Effector memory CD8-positive, alpha-beta T cell (primary cell): Measurements from ENCODE around the gene TTLL5.
A peak's percentile ranks its signal among the peaks of the same experiment; 100 is the strongest.

Source experiments
- ATAC-seq: fragments of 150-1000 bp; cut with Tn5 transposase; replicated peaks from 2 replicates; pipeline ENCODE4 v1.10.0; 2021; ENCODE audit warnings: mild to moderate bottlenecking, moderate library complexity
- DNase-seq, 3 experiments: peaks; one replicate each; pipeline ENCODE4 v3.0.0; 2021
- H3K27ac Mint-ChIP-seq, 2 donors: one replicate each; pipeline ENCODE4 v1.8.0; 2022; ENCODE audit warnings: mild to moderate bottlenecking in 2 of 2, mixed read lengths in 2 of 2, moderate library complexity in 2 of 2
- H3K27me3 Mint-ChIP-seq, 2 donors: one replicate each; pipeline ENCODE4 v1.8.0; 2022; ENCODE audit warnings: mixed read lengths in 2 of 2
- H3K36me3 Mint-ChIP-seq: one replicate; pipeline ENCODE4 v1.8.0; 2022; ENCODE audit warnings: mild to moderate bottlenecking, moderate library complexity, mixed read lengths; ENCODE audit not compliant: insufficient read depth
- H3K4me1 Mint-ChIP-seq, 2 donors: one replicate each; pipeline ENCODE4 v1.8.0; 2022; ENCODE audit warnings: low read depth in 2 of 2, mixed read lengths in 2 of 2
- H3K4me3 Mint-ChIP-seq, 2 donors: one replicate each; pipeline ENCODE4 v1.8.0; 2022; ENCODE audit warnings: mild to moderate bottlenecking in 2 of 2, mixed read lengths in 2 of 2, moderate library complexity in 2 of 2
- H3K9me3 Mint-ChIP-seq, 2 donors: one replicate each; pipeline ENCODE4 v1.8.0; 2022; ENCODE audit warnings: mixed read lengths in 2 of 2
- total RNA-seq, 9 experiments: gene quantifications; one replicate each; lab custom pipeline; 2026; lab: John Stamatoyannopoulos, UW

Gene TTLL5, protein sequence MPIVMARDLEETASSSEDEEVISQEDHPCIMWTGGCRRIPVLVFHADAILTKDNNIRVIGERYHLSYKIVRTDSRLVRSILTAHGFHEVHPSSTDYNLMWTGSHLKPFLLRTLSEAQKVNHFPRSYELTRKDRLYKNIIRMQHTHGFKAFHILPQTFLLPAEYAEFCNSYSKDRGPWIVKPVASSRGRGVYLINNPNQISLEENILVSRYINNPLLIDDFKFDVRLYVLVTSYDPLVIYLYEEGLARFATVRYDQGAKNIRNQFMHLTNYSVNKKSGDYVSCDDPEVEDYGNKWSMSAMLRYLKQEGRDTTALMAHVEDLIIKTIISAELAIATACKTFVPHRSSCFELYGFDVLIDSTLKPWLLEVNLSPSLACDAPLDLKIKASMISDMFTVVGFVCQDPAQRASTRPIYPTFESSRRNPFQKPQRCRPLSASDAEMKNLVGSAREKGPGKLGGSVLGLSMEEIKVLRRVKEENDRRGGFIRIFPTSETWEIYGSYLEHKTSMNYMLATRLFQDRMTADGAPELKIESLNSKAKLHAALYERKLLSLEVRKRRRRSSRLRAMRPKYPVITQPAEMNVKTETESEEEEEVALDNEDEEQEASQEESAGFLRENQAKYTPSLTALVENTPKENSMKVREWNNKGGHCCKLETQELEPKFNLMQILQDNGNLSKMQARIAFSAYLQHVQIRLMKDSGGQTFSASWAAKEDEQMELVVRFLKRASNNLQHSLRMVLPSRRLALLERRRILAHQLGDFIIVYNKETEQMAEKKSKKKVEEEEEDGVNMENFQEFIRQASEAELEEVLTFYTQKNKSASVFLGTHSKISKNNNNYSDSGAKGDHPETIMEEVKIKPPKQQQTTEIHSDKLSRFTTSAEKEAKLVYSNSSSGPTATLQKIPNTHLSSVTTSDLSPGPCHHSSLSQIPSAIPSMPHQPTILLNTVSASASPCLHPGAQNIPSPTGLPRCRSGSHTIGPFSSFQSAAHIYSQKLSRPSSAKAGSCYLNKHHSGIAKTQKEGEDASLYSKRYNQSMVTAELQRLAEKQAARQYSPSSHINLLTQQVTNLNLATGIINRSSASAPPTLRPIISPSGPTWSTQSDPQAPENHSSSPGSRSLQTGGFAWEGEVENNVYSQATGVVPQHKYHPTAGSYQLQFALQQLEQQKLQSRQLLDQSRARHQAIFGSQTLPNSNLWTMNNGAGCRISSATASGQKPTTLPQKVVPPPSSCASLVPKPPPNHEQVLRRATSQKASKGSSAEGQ (N-terminal part only)
- total RNA-seq = 19.7 to 43.3 (median 28.1) reads per million in 9 experiments

DNA sequence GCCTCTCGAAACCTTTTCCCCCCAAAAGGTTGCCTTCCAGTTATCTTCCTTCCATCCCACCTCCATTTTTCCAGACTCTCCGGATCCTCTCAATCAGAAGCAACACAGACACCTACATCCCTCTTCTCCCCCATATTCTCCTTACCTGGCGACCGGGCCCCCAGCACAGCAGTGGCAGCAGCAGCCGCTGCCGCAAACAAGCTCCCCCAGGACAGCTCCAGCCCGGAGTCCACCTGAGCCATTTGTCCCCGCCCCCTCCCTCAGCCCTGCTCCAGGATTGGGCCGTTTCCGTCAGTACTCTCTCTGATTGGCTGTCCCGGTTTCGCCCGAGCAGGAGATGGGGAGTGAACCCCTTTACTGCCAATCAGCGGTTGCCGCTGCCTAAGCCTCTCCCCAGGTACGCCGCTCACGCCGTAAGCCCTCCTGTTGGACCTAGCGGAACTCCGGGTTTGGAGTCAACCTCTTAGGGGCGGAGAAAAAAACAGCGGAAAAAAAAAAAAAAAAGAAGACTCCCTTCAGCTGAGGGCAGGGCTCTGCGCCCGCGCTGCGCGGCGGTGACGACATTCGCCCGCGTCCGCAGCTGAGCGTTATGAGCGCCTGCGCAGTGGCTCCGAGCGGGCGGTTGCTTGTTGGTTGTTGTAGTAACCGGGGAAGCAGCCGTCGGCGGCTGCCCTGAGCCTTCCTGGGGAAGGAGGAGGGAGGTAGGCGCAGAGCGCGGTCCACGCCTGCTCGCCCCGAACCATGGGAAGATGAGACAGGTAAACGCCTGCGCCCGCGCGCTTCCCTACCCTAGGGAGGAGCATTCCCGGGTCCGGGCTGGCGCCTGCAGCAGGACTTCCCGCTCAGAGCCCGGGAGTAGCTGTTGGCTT lies at the start of gene TTLL5, which contains the start of gene ERG28:
Gene TTLL5 (plus strand): TSS at position 617 of the 869 bp plus-strand sequence. CDS start 1,904 bp downstream, outside the sequence.
Gene ERG28 (minus strand): TSS at position 247 of the 869 bp plus-strand sequence. CDS start 3,374 bp downstream, outside the sequence.
- no peaks in the 10 kb centered on the region for H3K9me3 Mint-ChIP-seq
- no peaks in the 10 kb centered on the region for H3K27me3 Mint-ChIP-seq
- peak within 1 kb of the TSS; percentile 91 to 96 for H3K4me3 Mint-ChIP-seq
- ATAC-seq (peak; percentile 89), DNase-seq (peak; percentile 94 to 95 (median 94))
- peaks cover 17 to 26% of the 10 kb centered on the region in 2 donors for H3K4me1 Mint-ChIP-seq
- peaks cover 31% of the 10 kb centered on the region for H3K36me3 Mint-ChIP-seq
- H3K27ac Mint-ChIP-seq = peak within 1 kb of the TSS; percentile 94 to 96

DNA sequence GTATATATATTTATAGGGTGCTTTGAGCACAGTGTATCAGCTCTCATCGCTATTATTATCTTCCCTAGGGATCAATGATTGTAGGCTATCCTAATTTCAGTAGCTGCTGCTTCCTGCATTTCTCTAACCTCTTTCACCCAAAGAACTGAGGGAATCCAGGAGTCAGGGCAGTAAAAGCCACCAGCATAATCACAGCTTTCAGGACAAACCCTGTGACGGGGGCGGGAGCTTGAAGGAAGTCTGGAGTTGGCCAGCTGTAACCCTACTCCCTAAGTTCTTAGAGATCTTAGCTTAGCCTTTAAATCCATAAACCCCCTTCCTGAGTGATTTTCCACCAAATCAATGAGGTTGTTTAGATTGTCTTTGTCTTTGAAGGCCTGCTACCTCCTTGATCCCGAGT lies 48.9 kb upstream of the TTLL5 start:
- Mint-ChIP-seq H3K9me3 (peaks cover 0 to 3% of the 10 kb centered on the region in 2 donors), H3K27ac (no peak overlapping the region)
- DNase-seq = no peak

DNA sequence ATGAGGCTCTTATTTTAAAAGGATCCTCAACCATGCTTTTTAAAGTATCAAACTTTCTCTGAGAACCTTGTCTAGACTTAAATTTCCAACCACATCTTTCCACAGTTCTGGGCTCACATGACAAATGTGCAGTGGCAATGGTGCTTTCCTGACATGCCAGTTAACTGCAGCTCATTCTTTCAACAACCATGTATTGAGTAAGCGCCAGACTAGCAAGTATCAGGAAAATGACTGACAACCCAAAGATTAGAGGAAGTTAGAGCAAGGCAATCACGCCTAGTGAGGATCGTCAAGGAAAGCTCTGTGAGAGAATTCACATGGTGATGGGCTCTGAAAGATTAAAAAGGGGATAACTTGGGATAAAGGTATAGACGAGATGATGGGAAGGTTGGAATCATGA lies 46.9 kb upstream of the TTLL5 start:
- H3K27ac Mint-ChIP-seq = no peak overlapping the region

More for the DNA sequence above, 48.9 kb upstream of the TTLL5 start:
- no peak for ATAC-seq
- no peak overlapping the region for H3K4me3 Mint-ChIP-seq
- no peaks in the 10 kb centered on the region for H3K36me3 Mint-ChIP-seq
- no peaks in the 10 kb centered on the region for H3K4me1 Mint-ChIP-seq
- peaks cover 0 to 8% of the 10 kb centered on the region in 2 donors for H3K27me3 Mint-ChIP-seq

DNA sequence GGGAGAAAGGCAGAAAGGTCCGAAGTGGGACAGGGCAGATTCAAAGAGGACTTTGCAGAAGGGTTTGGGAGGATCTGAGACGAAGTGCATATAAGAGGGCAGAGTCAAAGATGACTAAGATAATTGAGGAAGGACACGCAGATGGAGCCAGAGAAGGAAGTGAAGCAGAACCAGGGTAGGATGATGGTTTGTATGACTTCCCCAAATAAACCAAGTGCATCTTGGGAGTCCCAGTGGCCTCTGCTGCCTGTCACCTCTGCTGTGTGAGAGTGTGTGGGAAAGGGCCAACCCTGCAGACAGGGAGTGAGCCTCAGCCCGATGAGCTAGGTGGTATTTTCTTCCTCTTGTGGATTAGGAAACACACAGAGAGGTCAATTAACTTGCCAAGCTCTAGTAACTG lies 45.8 kb upstream of the TTLL5 start:
- H3K36me3 Mint-ChIP-seq = no peaks in the 10 kb centered on the region
- no peaks in the 10 kb centered on the region for H3K4me1 Mint-ChIP-seq
- no peak overlapping the region for H3K27ac Mint-ChIP-seq
- no peak for ATAC-seq
- peaks cover 0 to 1% of the 10 kb centered on the region in 2 donors for H3K9me3 Mint-ChIP-seq
- H3K4me3 Mint-ChIP-seq = no peak overlapping the region
- DNase-seq = no peak
- H3K27me3 Mint-ChIP-seq = no peaks in the 10 kb centered on the region

More for the DNA sequence above, 46.9 kb upstream of the TTLL5 start:
- Mint-ChIP-seq H3K27me3 (no peaks in the 10 kb centered on the region), H3K4me1 (no peaks in the 10 kb centered on the region), H3K9me3 (peaks cover 0 to 1% of the 10 kb centered on the region in 2 donors), H3K4me3 (no peak overlapping the region), H3K36me3 (no peaks in the 10 kb centered on the region)
- DNase-seq (no peak), ATAC-seq (no peak)

DNA sequence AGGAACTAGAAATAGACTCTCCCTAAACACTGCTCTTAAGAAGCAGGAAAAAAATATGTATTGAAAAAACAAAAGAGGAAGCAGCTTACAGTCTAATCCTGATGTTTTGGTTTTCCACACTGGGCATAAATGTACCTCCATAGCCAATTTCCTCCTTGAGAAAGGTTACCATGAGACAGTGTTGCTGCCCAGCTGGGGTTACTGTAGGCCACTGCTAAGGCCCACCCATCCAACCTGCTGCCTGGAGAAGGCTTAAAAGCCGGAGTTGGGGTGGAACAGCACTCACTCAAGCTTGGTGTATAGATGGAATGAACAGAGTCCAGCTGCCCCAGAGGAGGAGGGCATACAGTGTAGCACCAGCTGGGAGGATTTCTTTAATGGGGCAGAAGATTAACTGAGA lies 41.5 kb upstream of the TTLL5 start:
- no peaks in the 10 kb centered on the region for H3K4me1 Mint-ChIP-seq
- H3K27ac Mint-ChIP-seq = no peak overlapping the region
- ATAC-seq = no peak
- H3K36me3 Mint-ChIP-seq = peaks cover 4% of the 10 kb centered on the region
- no peak for DNase-seq
- no peaks in the 10 kb centered on the region for H3K9me3 Mint-ChIP-seq
- H3K4me3 Mint-ChIP-seq = no peak overlapping the region
- no peaks in the 10 kb centered on the region for H3K27me3 Mint-ChIP-seq

DNA sequence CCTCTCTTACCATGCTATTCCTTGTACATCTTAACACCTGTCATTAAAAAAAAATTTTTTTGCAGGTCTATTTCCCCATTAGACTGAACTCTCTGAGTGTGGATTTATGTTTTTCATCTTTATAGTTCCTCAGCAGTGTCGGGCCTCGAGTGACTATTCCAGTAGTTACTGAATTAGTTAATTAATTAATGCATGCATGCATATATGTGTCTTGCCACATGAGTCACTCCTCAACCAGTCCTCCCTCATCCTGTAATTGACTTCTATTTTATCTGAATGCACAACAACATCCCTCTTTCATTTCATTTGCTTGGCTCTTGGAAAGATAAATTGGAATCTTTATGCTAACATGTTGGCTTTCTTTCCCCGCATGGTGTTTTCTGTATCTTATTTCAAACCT lies 36.0 kb upstream of the TTLL5 start:
- H3K27ac Mint-ChIP-seq = no peak overlapping the region
- no peak for DNase-seq
- peaks cover 4% of the 10 kb centered on the region for H3K36me3 Mint-ChIP-seq
- H3K9me3 Mint-ChIP-seq = no peaks in the 10 kb centered on the region
- no peaks in the 10 kb centered on the region for H3K4me1 Mint-ChIP-seq
- ATAC-seq = no peak
- no peaks in the 10 kb centered on the region for H3K27me3 Mint-ChIP-seq
- no peak overlapping the region for H3K4me3 Mint-ChIP-seq

DNA sequence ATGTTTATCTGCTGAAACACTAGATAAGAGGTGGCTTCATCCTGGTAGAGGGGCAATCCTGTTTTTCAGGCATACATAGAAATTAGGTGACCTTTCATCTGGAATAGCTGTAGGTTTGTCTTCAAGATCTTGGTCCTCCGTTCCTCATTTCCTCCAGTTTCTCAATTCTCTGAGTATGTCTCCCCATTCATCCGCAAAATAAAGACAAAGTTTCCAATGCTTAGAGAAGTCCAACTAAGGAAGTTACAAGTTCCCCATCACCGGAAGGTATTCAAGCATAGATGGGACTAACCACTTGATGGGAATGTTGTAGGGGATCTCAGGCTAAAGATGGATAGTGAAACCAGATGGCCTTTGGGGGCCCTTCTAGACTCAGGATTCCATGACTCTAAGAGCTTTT lies 34.6 kb upstream of the TTLL5 start:
- DNase-seq (no peak), ATAC-seq (no peak)
- H3K4me1 Mint-ChIP-seq = no peaks in the 10 kb centered on the region
- H3K9me3 Mint-ChIP-seq = no peaks in the 10 kb centered on the region
- H3K4me3 Mint-ChIP-seq = no peak overlapping the region
- H3K27ac Mint-ChIP-seq = no peak overlapping the region
- H3K36me3 Mint-ChIP-seq = peaks cover 4% of the 10 kb centered on the region
- no peaks in the 10 kb centered on the region for H3K27me3 Mint-ChIP-seq

DNA sequence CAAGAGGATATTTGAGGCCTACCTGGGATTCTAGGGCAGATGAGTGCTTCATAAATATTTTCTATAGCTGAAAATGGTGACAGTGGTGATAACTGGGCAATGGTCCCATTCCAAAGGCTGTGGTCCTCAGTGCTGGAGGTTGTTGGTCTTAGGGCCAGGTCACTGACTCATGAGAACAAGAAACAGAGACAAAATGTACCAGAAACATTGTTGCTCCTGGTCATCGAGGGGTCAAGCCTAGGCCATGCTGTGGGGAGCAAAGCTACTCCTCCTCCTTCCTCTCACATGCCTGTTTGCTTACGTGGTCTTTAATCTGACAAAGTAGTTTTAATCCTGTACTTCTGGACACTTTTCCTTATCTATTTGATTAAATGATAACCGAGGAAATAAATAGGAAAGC lies 34.2 kb upstream of the TTLL5 start:
- Mint-ChIP-seq H3K4me1 (no peaks in the 10 kb centered on the region), H3K4me3 (no peak overlapping the region), H3K9me3 (no peaks in the 10 kb centered on the region), H3K27me3 (no peaks in the 10 kb centered on the region), H3K36me3 (peaks cover 4% of the 10 kb centered on the region), H3K27ac (no peak overlapping the region)
- DNase-seq (no peak), ATAC-seq (no peak)

DNA sequence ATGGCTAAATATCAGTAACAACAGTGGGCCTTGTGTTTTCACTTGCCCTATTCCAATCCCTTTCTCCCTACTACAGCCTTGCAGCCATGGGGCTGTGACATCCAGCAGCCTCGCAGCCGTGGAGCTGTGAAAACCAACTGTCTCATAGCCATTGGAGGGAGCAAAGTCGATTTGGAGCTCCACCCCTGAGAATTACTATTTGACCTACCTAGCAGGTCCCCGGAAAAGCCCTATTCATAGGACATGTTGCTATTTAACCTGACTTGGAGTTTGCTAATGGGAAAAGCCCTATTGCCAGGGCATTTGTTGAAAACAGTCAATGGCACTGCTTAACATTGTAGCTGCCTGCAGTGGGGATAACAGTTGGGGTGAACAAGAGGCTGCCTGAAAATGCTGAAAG lies 33.6 kb upstream of the TTLL5 start:
- H3K36me3 Mint-ChIP-seq = peaks cover 4% of the 10 kb centered on the region
- H3K4me1 Mint-ChIP-seq = no peaks in the 10 kb centered on the region
- H3K27ac Mint-ChIP-seq = no peak overlapping the region
- no peaks in the 10 kb centered on the region for H3K27me3 Mint-ChIP-seq
- DNase-seq (no peak), ATAC-seq (no peak)
- H3K9me3 Mint-ChIP-seq = no peaks in the 10 kb centered on the region
- H3K4me3 Mint-ChIP-seq = no peak overlapping the region

DNA sequence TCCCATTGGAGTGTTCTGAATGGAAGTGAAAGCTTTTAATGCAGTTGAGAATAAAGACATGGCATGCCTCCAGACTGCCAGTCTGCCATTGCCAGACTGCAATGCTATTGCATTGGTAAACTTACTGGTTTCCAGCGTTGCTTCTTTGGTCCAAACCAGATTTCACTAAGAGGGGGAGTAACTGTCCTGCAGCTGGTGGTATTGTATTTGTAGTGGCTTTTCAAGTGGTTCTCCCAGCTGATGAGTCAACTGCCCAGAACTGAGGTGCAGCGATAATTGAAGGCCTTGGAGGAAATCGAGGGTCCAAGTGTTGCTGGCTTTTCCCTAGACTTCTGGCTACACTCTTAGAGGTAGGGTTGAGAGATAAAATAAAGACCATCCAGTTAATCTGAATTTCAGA lies 32.2 kb upstream of the TTLL5 start:
- H3K27me3 Mint-ChIP-seq = no peaks in the 10 kb centered on the region
- H3K27ac Mint-ChIP-seq = no peak overlapping the region
- ATAC-seq (no peak), DNase-seq (no peak)
- H3K36me3 Mint-ChIP-seq = peaks cover under 1% of the 10 kb centered on the region
- H3K4me1 Mint-ChIP-seq = no peaks in the 10 kb centered on the region
- no peaks in the 10 kb centered on the region for H3K9me3 Mint-ChIP-seq
- H3K4me3 Mint-ChIP-seq = no peak overlapping the region

DNA sequence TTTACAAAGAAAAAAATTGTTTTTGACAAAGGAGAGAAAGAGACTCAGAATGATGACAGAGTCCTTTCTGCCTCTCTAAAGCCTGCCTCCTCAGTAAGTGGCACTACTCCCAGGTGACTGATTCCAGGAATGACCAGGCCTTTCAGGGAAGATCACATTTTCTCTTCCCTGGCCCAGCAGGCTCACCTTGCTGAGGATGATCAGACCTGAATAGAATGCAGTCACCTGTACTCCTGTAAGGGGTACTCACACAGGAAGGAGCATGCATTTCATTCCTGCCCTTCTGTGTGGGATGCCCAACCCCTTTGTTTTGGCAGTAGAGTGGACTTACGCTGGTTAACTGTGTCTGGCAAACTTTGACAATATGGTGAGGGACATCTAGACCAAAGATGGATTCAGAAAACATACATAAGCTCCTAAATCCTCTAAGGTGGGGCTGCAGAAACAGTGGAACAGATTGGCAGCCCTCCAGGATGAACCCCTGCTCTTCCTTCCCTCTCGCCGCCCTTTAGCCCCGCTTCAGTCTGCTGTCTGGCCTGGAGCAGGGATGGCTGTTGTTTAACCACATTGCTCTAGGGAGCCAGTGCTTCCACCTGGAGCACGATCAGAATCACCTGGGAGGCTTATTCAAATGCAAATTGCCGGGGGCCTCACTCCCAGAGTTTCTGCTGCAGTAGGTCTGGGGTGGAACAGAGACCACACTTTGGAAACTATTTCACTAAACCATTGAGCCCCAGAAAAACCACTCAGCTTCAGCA lies 30.2 kb upstream of the TTLL5 start:
- ATAC-seq (no peak), DNase-seq (no peak)
- H3K4me3 Mint-ChIP-seq = no peak overlapping the region
- H3K4me1 Mint-ChIP-seq = no peaks in the 10 kb centered on the region
- no peaks in the 10 kb centered on the region for H3K36me3 Mint-ChIP-seq
- no peaks in the 10 kb centered on the region for H3K9me3 Mint-ChIP-seq
- no peak overlapping the region for H3K27ac Mint-ChIP-seq
- no peaks in the 10 kb centered on the region for H3K27me3 Mint-ChIP-seq

DNA sequence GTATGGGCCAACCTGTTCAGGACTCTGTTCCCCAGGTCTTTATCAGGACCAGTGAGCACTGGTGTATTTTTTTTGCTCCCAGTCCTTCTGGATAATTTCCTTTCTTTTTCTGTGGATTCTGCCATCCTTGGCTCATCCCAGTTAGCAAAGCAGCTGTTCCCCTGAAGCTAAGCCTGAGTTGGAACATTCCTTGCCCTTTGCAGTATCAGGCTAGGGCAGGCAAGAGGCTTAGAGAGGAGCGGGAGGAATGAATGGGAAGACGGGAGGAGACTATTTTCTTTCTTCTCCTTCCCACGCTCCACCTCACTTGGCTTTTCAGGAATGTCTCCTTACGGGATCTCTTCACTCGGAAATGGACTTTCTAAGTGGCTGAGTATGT lies 29.6 kb upstream of the TTLL5 start:
- ATAC-seq (no peak), DNase-seq (no peak)
- Mint-ChIP-seq H3K9me3 (no peaks in the 10 kb centered on the region), H3K27ac (no peak overlapping the region), H3K4me3 (no peak overlapping the region), H3K36me3 (no peaks in the 10 kb centered on the region), H3K27me3 (no peaks in the 10 kb centered on the region), H3K4me1 (no peaks in the 10 kb centered on the region)
